OCI-LY7 (cell line): ENCODE measurements around the gene GJC1. TPM values are rescaled to one million over a fixed set of nuclear protein-coding genes. Genes with fewer than 3 reads are reported as not detected.

Source experiments
- BruUV-seq: library from RNA; stranded (reverse); fragments of 400-500 nt; replicated peaks from 2 replicates; lab custom pipeline; 2021; lab: Mats Ljungman, UMichigan
- CTCF ChIA-PET: fragments of 300-600 bp; sonication (Branson Sonifier 250); formaldehyde crosslinking; loops from one replicate; lab custom pipeline; 2022; ENCODE audit warnings: antibody characterized with exemption; ENCODE audit not compliant: unreplicated experiment; lab: Charles Lee
- POLR2A ChIA-PET: fragments of 300-600 bp; sonication (Branson Sonifier 250); formaldehyde crosslinking; loops from one replicate; lab custom pipeline; 2022; ENCODE audit warnings: antibody characterized with exemption; lab: Charles Lee
- DNase-seq: peaks from one replicate; pipeline ENCODE4 v3.0.0-alpha.2; 2015; ENCODE audit warnings: low spot score
- H2AFZ ChIP-seq: fragments of 200-600 bp; sonication (generic), shearing (Covaris generic); 2 replicates; pipeline ENCODE4 v1.6.1; 2014; ENCODE audit warnings: mild to moderate bottlenecking, antibody characterized with exemption, low read length, moderate library complexity
- H3K27ac ChIP-seq: fragments of 200-600 bp; sonication (generic); 2 replicates; pipeline ENCODE4 v1.5.1; 2014; ENCODE audit warnings: mixed run types, low read depth, mild to moderate bottlenecking, moderate library complexity, low read length, inconsistent platforms; ENCODE audit not compliant: poor library complexity, severe bottlenecking
- H3K36me3 ChIP-seq: fragments of 200-600 bp; sonication (generic); 2 replicates; pipeline ENCODE4 v1.6.1; 2014; ENCODE audit warnings: mild to moderate bottlenecking, antibody characterized with exemption, low read length, moderate library complexity, mixed read lengths; ENCODE audit not compliant: insufficient read depth
- H3K4me1 ChIP-seq: fragments of 200-600 bp; sonication (generic); 2 replicates; pipeline ENCODE4 v1.5.1; 2014; ENCODE audit warnings: mild to moderate bottlenecking, low read length; ENCODE audit not compliant: insufficient read depth, poor library complexity, severe bottlenecking
- H3K4me2 ChIP-seq: fragments of 200-600 bp; sonication (generic); 2 replicates; pipeline ENCODE4 v1.6.1; 2014; ENCODE audit warnings: mild to moderate bottlenecking, low read length
- H3K4me3 ChIP-seq: fragments of 200-600 bp; sonication (generic); 2 replicates; pipeline ENCODE4 v1.5.1; 2014; ENCODE audit warnings: mild to moderate bottlenecking, low read depth, low read length; ENCODE audit not compliant: poor library complexity, severe bottlenecking
- H3K79me2 ChIP-seq: fragments of 200-600 bp; sonication (generic); 2 replicates; pipeline ENCODE4 v1.6.1; 2016; ENCODE audit warnings: low read depth, mild to moderate bottlenecking, low read length, moderate library complexity, mixed read lengths; ENCODE audit not compliant: insufficient read depth
- H3K9me2 ChIP-seq: fragments of 200-600 bp; sonication (generic); 2 replicates; pipeline ENCODE4 v1.6.1; 2016; ENCODE audit warnings: mild to moderate bottlenecking, low read length, mixed read lengths; ENCODE audit not compliant: insufficient read depth
- H3K9me3 ChIP-seq: fragments of 200-600 bp; sonication (generic); 2 replicates; pipeline ENCODE4 v1.6.1; 2014; ENCODE audit warnings: mild to moderate bottlenecking, mixed run types, low read length, mixed read lengths
- H4K20me1 ChIP-seq: fragments of 200-600 bp; sonication (generic); 2 replicates; pipeline ENCODE4 v1.6.1; 2014; ENCODE audit warnings: mild to moderate bottlenecking, antibody characterized with exemption, low read length, moderate library complexity, mixed read lengths; ENCODE audit not compliant: insufficient read depth
- CTCF ChIP-seq: fragments of 200-600 bp; sonication (generic); conservative IDR thresholded peaks from 2 replicates; pipeline ENCODE4 v1.5.1; 2014; ENCODE audit warnings: mild to moderate bottlenecking, antibody characterized with exemption, low read length, moderate library complexity, mixed read lengths
- EZH2phosphoT487 ChIP-seq: fragments of 200-600 bp; sonication (generic); IDR thresholded peaks from 2 replicates; pipeline ENCODE4 v1.6.1; 2018; ENCODE audit warnings: low read depth, borderline replicate concordance, mild to moderate bottlenecking, mixed run types, antibody characterized with exemption, low read length, moderate library complexity, mixed read lengths
- intact Hi-C: fragments of 100-400 bp; cut with micrococcal nuclease; formaldehyde crosslinking; loops from one replicate; pipeline ENCODE4 v1.10.0; 2022; ENCODE audit not compliant: unreplicated experiment
- total RNA-seq, 2 experiments: library from RNA; depleted of rRNA in 1 of 2; stranded (reverse); fragments of >200 nt in 1 of 2; shearing (Covaris generic) in 1 of 2; gene quantifications; 2 replicates each; pipeline ENCODE4 v1.2.3, GENCODE V29; 2014 to 2022

Gene GJC1
- total RNA-seq, 2 experiments from 2014 or later, result 14.2 to 19.5 TPM

- Histone ChIP-seq H3K27ac (no peak overlapping the region), H3K9me2 (no peaks in the 10 kb centered on the region), H3K4me1 (no peaks in the 10 kb centered on the region), H3K79me2 (no peaks in the 10 kb centered on the region), H4K20me1 (no peaks in the 10 kb centered on the region), H3K4me2 (no peak overlapping the region), H3K4me3 (no peak overlapping the region), H3K36me3 (peaks cover 8% of the 10 kb centered on the region), H2AFZ (no peak overlapping the region), H3K9me3 (no peaks in the 10 kb centered on the region)
- ChIA-PET POLR2A (no interaction called here), CTCF (no interaction called here)
- intact Hi-C loops, result no loop called here
- BruUV-seq, result no TSS peak
- no peak for DNase-seq
- TF ChIP-seq CTCF (no peak), EZH2phosphoT487 (no peak)
These were observed 34.7 kb downstream of the GJC1 start for GRCh38 chr17:44795421-44795820.

- Histone ChIP-seq H3K4me1 (no peaks in the 10 kb centered on the region), H3K9me2 (no peaks in the 10 kb centered on the region), H3K36me3 (peaks cover 5% of the 10 kb centered on the region; the same call in 1 of the 2 replicates), H3K79me2 (no peaks in the 10 kb centered on the region), H3K9me3 (no peaks in the 10 kb centered on the region), H3K4me2 (no peak overlapping the region), H3K27ac (no peak overlapping the region), H3K4me3 (no peak overlapping the region), H2AFZ (no peak overlapping the region), H4K20me1 (no peaks in the 10 kb centered on the region)
- ChIA-PET CTCF (no interaction called here), POLR2A (no interaction called here)
- no TSS peak for BruUV-seq
- no peak for DNase-seq
- TF ChIP-seq CTCF (no peak), EZH2phosphoT487 (no peak)
- intact Hi-C loops, result no loop called here
These were observed 35.2 kb downstream of the GJC1 start for GRCh38 chr17:44794851-44795413.
